Trophoblast cell (in vitro differentiated cells and primary cell): ENCODE measurements around the gene HMGB4.

ENCODE experiments used
- DNase-seq, 2 donors: peaks; one replicate each; pipeline ENCODE4 v3.0.0-alpha.2; 2016
- H2AFZ ChIP-seq: 2 replicates; pipeline ENCODE4 v1.6.1; 2013; ENCODE audit warnings: low read length, moderate library complexity, mild to moderate bottlenecking; ENCODE audit not compliant: insufficient read depth, poor library complexity
- H2AK5ac ChIP-seq: 2 replicates; pipeline ENCODE4 v1.6.1; 2013; ENCODE audit warnings: mild to moderate bottlenecking, low read length
- H2BK120ac ChIP-seq: 2 replicates; pipeline ENCODE4 v1.6.1; 2013; ENCODE audit warnings: low read length, mild to moderate bottlenecking, moderate library complexity; ENCODE audit not compliant: insufficient read depth, poor library complexity
- H2BK12ac ChIP-seq: 2 replicates; pipeline ENCODE4 v1.6.1; 2013; ENCODE audit warnings: mild to moderate bottlenecking, low read length, moderate library complexity
- H2BK5ac ChIP-seq: 2 replicates; pipeline ENCODE4 v1.6.1; 2013; ENCODE audit warnings: low read length, low read depth, moderate library complexity, mild to moderate bottlenecking; ENCODE audit not compliant: poor library complexity
- H3K14ac ChIP-seq: 2 replicates; pipeline ENCODE4 v1.6.1; 2013; ENCODE audit warnings: mild to moderate bottlenecking, low read length
- H3K18ac ChIP-seq: 2 replicates; pipeline ENCODE4 v1.6.1; 2013; ENCODE audit warnings: mild to moderate bottlenecking, low read length
- H3K23ac ChIP-seq: 2 replicates; pipeline ENCODE4 v1.6.1; 2013; ENCODE audit warnings: low read length
- H3K27ac ChIP-seq: 2 replicates; pipeline ENCODE4 v1.5.1; 2013; ENCODE audit warnings: low read depth, mild to moderate bottlenecking, inconsistent platforms, low read length, moderate library complexity
- H3K27me3 ChIP-seq: 2 replicates; pipeline ENCODE4 v1.6.1; 2013; ENCODE audit warnings: inconsistent platforms, mild to moderate bottlenecking, low read length, moderate library complexity; ENCODE audit not compliant: insufficient read depth
- H3K36me3 ChIP-seq, 2 experiments: 1 replicate in 1 of 2; 2 replicates in 1 of 2; pipeline ENCODE4 v1.6.1; 2013; ENCODE audit warnings: low read length in 2 of 2, mild to moderate bottlenecking in 2 of 2, moderate library complexity in 1 of 2; ENCODE audit not compliant: insufficient read depth in 2 of 2, control insufficient read depth in 1 of 2
- H3K4ac ChIP-seq: 2 replicates; pipeline ENCODE4 v1.6.1; 2013; ENCODE audit warnings: low read depth, mild to moderate bottlenecking, low read length, moderate library complexity
- H3K4me1 ChIP-seq, 2 experiments: 1 replicate in 1 of 2; 2 replicates in 1 of 2; pipeline ENCODE4 v1.6.1; 2013; ENCODE audit warnings: low read length in 2 of 2, mild to moderate bottlenecking in 2 of 2, moderate library complexity in 1 of 2; ENCODE audit not compliant: insufficient read depth in 2 of 2, control insufficient read depth in 1 of 2
- H3K4me2 ChIP-seq: 2 replicates; pipeline ENCODE4 v1.6.1; 2013; ENCODE audit warnings: inconsistent platforms, mild to moderate bottlenecking, low read length, moderate library complexity
- H3K4me3 ChIP-seq: 2 replicates; pipeline ENCODE4 v1.5.1; 2013; ENCODE audit warnings: mild to moderate bottlenecking, low read depth, low read length, inconsistent platforms
- H3K79me1 ChIP-seq: one replicate; pipeline ENCODE4 v1.6.1; 2013; ENCODE audit warnings: low read length
- H3K79me2 ChIP-seq: 2 replicates; pipeline ENCODE4 v1.6.1; 2013; ENCODE audit warnings: low read length, mild to moderate bottlenecking; ENCODE audit not compliant: control insufficient read depth, insufficient read depth, poor library complexity
- H3K9ac ChIP-seq: 2 replicates; pipeline ENCODE4 v1.6.1; 2013; ENCODE audit warnings: mild to moderate bottlenecking, low read length
- H3K9me3 ChIP-seq: 2 replicates; pipeline ENCODE4 v1.6.1; 2013; ENCODE audit warnings: low read depth, mild to moderate bottlenecking, control low read depth, inconsistent platforms, low read length; ENCODE audit not compliant: insufficient read depth
- H4K12ac ChIP-seq: 2 replicates; pipeline ENCODE4 v1.6.1; 2013; ENCODE audit warnings: low read depth, mild to moderate bottlenecking, low read length, moderate library complexity
- H4K8ac ChIP-seq: 2 replicates; pipeline ENCODE4 v1.6.1; 2013; ENCODE audit warnings: low read depth, mild to moderate bottlenecking, low read length, moderate library complexity
- H4K91ac ChIP-seq: one replicate; pipeline ENCODE4 v1.6.1; 2013; ENCODE audit warnings: low read depth, mild to moderate bottlenecking, low read length, moderate library complexity
- WGBS: extraction: QIAGEN DNeasy Blood & Tissue Kit; methylation state at CpG from one replicate; pipeline ENCODE4 v1.1.7; 2013; ENCODE audit warnings: missing lambda C conversion rate; ENCODE audit not compliant: insufficient read length, insufficient coverage; ENCODE audit errors: extremely low coverage; 5-methylcytosine and 5-hydroxymethylcytosine counted together

Gene HMGB4

DNA sequence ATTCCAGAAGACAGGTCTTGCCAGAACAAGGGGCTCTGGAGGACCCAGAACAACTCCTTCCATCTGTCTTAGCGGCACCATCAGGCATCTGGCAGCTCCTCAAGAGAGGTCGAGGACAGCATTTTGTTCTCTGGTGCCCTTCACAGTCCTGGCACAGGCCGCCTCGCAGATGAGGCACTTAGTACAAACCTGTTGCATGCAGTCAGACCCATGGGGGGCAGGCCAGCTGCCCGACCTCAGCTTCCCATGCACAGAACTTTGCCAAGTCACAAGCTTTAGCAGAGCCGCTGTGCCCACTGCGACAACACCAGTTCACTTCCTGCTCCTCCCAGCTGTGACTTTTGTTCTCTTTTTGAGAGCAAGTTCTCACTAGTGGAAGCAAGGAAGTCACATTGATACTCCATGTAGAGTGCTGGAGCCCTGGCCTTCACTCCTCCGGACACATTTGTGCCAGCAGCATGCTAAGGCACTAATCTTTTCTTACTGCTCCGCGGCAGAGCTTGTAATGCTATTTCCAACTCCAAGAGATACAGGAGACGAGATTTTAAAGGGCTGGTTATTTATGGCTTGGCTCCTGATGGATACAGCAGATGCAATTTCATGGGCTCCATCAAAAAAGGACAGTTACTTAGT is 44.6 kb downstream of the HMGB4 start:
- no peak overlapping the region for H3K18ac ChIP-seq
- no CpG with 5 or more reads among the region's 11 CpGs for WGBS

More for the DNA sequence above, 44.6 kb downstream of the HMGB4 start:
- Histone ChIP-seq H4K12ac (no peak overlapping the region), H3K9me3 (no peaks in the 10 kb centered on the region), H4K8ac (no peak overlapping the region), H3K4me2 (no peak overlapping the region), H3K4me3 (no peak overlapping the region), H4K91ac (no peak overlapping the region), H3K27me3 (no peaks in the 10 kb centered on the region), H3K4ac (no peak overlapping the region), H2BK120ac (no peak overlapping the region), H3K4me1 (no peaks in the 10 kb centered on the region), H3K9ac (no peak overlapping the region), H2BK5ac (no peak overlapping the region), H3K79me1 (no peaks in the 10 kb centered on the region), H3K79me2 (no peaks in the 10 kb centered on the region), H2BK12ac (no peak overlapping the region), H3K36me3 (no peaks in the 10 kb centered on the region), H2AK5ac (no peak overlapping the region), H3K23ac (no peak overlapping the region), H3K14ac (no peak overlapping the region), H3K27ac (no peak overlapping the region), H2AFZ (no peak overlapping the region)
- DNase-seq = no peak
